NCI-H82 treated with DMSO at 0.1 percent for 48 hours (cell line): Measurements from ENCODE around the gene CYP19A1.

ENCODE experiments used
- DNase-seq: peaks from one replicate; lab custom pipeline; 2025; ENCODE audit not compliant: unreplicated experiment; lab: John Stamatoyannopoulos, UW

CYP19A1 gene

DNA sequence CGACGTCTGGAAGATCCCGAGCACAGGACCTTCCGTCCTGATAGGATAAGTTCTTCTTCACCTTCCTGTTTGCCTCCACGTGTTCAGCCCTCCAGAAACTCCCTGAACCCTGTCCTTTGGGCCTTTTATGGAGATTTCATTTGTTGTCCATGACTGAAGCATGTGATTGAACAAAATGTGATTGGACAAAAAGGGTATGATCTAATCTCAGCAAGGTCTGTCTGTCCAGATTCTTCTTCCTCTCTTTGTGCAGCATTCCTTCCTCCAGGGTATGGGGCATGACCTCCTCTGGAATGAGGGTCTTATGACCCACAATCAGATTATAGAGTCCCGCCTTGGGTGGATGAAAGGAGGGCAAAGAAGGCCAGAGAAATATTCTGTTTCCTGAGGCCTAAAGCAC is at the start of gene CYP19A1:
Gene CYP19A1, minus strand, starts transcription at position 101 of the 400 bp plus-strand sequence. CDS start 95,684 bp downstream, outside the sequence.
- DNase-seq: no peak

DNA sequence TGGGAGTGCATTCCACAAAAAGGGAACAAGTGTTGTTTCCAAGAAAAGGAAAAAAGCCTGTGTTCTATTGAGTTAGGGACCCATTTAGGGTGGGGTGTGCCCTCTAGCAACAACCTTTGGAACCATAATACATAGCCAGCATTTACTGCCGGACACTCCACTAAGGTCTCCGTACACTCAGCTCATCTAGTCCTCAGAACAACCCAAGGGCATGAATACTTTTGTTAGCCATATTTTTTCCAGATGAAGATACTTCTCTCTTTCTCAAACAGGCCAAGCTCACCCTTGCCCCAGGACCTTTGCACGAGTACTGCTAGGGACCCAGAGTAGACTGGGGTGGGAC is 49.3 kb upstream of the CYP19A1 start:
- no peak for DNase-seq

DNA sequence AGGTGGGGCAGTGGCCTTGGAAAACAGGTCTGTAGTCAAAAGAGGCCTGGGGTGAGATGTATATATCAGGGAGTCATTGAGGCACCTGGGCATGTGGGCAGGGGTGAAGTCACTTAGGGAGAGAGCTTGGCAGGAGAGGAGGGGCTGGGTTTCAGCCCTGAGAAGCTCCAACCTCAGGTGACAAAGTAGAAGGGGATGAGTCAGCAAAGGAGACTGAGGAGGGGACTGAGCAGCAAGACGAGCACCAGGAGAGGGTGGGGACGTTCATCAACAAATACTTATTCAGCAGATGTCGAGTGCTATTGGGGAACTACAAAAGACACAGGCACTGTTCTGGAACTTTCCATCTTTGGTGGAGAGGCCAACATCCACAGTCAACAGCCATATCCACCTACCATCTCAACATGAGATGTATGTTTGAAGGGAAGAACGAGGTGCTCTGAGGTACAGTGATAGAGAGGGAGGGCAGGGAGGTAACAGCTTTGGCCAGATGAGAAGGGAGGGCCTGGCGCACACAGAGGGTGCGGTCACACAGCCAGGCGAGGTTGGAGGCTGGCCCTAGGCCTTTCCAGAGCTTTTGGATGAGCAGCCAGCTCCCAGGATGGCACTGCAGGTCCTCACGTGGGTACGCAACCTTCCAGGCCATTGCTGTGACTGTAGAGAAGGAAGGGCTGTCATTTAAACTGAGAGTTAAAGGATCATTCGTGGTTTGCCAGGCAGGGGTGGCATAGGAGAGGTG is 48.7 kb upstream of the CYP19A1 start:
- DNase-seq: no peak

- DNase-seq: no peak
Measured at GRCh38 chr15:51386486-51386885, 48.1 kb upstream of the CYP19A1 start.

- no peak for DNase-seq
Measured at GRCh38 chr15:51386029-51386428, 47.6 kb upstream of the CYP19A1 start.

- DNase-seq: no peak
Measured at GRCh38 chr15:51382787-51383186, 44.4 kb upstream of the CYP19A1 start.

GRCh38 chr15:51380999-51381806 is 42.8 kb upstream of the CYP19A1 start:
- DNase-seq: peak; percentile 67

- DNase-seq: no peak
Measured at GRCh38 chr15:51379390-51379789, 41.0 kb upstream of the CYP19A1 start.

DNA sequence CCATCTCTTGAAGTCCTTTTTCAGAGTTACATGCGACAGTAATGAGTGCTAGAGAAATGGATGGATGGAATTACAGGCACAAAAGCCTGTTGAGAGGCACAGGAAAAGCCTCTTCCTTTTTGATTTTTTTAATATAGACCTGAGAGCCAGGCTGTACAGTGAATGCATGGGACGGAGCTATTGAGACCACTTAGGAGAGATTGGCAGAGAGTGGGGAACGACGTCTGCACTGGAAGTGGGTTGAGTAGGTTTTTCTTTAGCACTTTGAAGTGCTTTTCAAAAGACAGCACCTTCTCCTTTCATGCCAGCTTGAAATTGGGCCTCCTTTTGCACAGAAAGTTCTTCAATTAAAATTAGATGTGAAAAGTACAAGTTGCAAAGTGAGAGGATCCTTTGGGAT is 40.0 kb upstream of the CYP19A1 start:
- no peak for DNase-seq

GRCh38 chr15:51377038-51377786 is 38.8 kb upstream of the CYP19A1 start:
- DNase-seq: no peak

GRCh38 chr15:51375966-51376640 is 37.7 kb upstream of the CYP19A1 start:
- no peak for DNase-seq

DNA sequence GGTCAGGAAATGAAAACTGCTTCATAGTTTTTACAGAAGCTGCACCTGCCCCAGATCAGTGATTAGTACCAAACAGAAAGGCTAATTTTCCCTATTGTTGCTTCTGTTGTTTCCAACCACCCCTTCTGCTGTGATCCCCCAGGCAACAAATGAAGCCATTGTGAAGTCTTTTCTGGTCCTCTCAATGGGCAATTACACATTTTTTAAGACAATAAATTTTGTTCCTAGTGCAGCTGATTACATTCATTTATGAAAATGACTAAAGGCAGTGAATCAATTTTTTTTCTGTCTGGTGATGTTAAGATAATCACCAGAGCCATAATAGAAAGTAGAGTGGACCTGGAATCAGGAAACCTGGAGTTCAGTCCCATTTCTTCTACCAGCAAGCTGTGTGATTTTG is 35.7 kb upstream of the CYP19A1 start:
- DNase-seq: no peak

- no peak for DNase-seq
Measured at GRCh38 chr15:51371266-51371665, 32.9 kb upstream of the CYP19A1 start.

- DNase-seq: no peak
Measured at GRCh38 chr15:51369451-51369761, 31.0 kb upstream of the CYP19A1 start.

DNA sequence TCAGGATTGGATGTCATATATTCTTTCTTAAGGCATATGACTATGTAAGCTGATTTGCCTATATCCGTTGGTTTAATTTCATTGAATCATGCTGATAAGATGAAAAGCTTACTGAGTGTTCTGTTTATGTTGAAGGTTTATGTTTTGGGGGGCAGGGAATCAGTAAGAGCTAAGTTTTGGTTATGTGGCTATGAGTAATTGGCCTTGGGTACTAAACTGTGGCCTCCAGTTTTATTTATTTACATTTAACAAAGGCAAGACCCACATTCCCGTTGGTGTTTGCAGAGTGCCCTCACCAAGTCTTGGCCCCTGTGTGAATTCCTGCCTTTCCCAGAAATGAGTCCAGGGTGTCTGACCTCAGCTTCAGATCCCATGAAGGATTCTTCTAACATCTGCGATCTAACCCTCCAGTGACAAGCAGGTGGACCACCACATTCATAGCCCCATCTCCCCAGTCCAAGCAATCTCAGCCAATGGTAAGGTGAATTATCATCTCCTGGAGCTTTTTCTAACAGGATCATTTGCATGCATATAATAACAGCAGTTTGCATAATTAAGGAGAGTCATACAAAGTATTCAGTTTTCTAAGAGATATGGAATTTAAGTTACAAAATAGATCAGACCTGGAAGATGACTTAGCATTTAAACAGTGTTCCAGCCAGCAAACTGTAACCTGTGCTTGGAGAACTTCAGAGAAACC is 30.5 kb upstream of the CYP19A1 start:
- DNase-seq: no peak

DNA sequence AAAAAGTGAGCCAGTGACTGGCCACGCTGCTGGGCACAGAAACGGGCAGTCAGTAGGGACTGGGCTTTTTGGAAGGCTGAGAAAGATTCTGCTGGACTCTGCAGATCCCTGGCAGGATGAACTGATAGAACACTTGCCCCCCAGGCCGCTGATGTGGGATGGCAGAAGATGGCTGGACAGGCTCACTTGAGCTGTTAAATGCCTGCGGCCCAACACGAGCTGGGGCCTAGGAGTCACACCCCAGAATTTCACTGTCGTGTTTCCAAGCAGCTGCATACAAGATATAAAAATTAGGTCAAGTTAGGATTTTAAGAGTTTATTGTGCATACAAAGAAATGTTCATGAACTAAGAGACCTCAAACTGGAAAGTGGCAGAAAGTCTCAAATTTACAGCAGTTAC is 29.9 kb upstream of the CYP19A1 start:
- no peak for DNase-seq

DNA sequence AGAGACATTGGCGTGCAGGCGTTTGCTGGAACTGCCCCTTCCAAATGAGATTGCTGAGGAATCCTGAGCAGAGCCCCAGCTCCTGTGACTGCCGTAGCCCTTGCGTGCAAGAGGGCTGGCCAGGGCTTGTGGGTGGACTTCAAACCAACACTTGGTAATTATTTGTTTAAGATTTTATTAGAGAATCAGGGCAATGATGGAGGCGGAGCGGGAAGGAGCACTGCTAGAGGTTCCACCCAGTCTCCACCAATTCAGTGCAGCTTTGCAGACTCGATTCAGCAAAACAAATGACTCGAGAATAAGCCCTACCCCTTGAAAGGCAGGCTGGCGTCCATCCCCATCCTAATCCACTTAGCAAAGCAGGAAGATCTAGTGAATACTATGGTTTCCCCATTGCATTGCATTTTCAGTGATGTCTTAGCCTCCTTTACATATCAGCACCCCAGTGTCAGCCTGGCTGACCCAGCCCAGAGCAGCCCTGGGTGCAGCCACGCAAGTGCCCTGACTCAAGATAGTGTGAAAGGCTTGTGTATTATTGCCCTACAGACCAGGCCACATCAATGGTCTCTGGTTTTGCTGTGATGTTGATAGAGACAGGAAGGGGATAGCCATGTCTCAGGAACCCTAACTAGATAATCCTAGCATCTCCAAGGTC is 29.1 kb upstream of the CYP19A1 start:
- peak; percentile 34 for DNase-seq

- DNase-seq: no peak
Measured at GRCh38 chr15:51366920-51367319, 28.5 kb upstream of the CYP19A1 start.

- no peak for DNase-seq
Measured at GRCh38 chr15:51366071-51366470, 27.7 kb upstream of the CYP19A1 start.

DNA sequence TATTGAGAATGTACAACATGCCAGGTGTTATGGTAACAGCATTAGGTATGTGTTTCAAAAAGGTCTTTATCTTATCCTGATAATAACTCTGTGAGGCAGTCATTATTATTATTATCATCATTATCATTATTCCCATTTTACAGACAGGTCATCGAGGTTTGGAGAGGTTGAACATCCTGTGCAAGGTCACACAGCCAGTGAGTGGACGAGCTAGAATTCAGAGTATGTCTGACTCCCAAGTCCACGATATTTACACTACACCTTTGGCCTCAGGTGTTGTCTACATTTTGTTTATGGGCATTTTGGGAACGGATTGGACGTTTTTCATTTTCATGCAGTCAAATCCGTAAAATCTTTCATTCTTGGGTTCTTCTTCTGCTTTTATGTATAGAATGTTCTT is 27.0 kb upstream of the CYP19A1 start:
- no peak for DNase-seq
